ENCODE results near the gene DNAJC5. TPM values are rescaled to one million over a fixed set of nuclear protein-coding genes. Genes with fewer than 3 reads are reported as not detected.

Gene DNAJC5
- total and polyA plus RNA-seq, 2 of the 8 experiments (the other 6 are each of a cell fraction or from before 2014, with no cell fraction given) = 19.2 to 31.2 TPM

- Histone ChIP-seq H2BK120ac (replicated peaks; ENCODE audit: low read depth, low read length) (no peak overlapping the region), H4K5ac (ENCODE audit: insufficient read length, low read depth, low read length) (no peak overlapping the region), H4K20me1 (replicated peaks in 1 of 2; ENCODE audit: control insufficient read depth in 1 of 2, insufficient read depth in 2 of 2, low read length in 2 of 2) (peaks cover 6 to 16% of the 10 kb centered on the region in 2 experiments), H3K27me3 (replicated peaks in 1 of 4; ENCODE audit: control insufficient read depth in 3 of 4, extremely low read depth in 1 of 4, insufficient read depth in 3 of 4, low read length in 3 of 4) (no peaks in the 10 kb centered on the region), H4K91ac (replicated peaks; ENCODE audit: insufficient read length, low read length) (no peak overlapping the region), H3K18ac (ENCODE audit: extremely low read depth, low read length) (no peak overlapping the region), H2BK20ac (ENCODE audit: low read length) (no peak overlapping the region), H2BK5ac (ENCODE audit: low read depth, low read length) (no peak overlapping the region), H2AFZ (ENCODE audit: low read length) (no peak overlapping the region), H2BK15ac (ENCODE audit: low read length) (no peak overlapping the region), H3K36me3 (ENCODE audit: control insufficient read depth in 2 of 4, insufficient read depth in 4 of 4, low read length in 3 of 4) (peaks cover 2 to 28% (median 18%) of the 10 kb centered on the region in 4 experiments; a peak in 6 of 8 replicates), H3K56ac (replicated peaks; ENCODE audit: insufficient read length, low read depth, low read length) (no peak overlapping the region), H3K4me1 (replicated peaks in 1 of 4; ENCODE audit: control insufficient read depth in 3 of 4, insufficient read depth in 4 of 4, low read length in 3 of 4) (no peaks in the 10 kb centered on the region), H3K79me2 (ENCODE audit: control insufficient read depth in 1 of 2, insufficient read depth in 2 of 2, low read length in 2 of 2) (no peaks in the 10 kb centered on the region), H3K23ac (ENCODE audit: insufficient read length) (no peak overlapping the region), H3K79me1 (ENCODE audit: low read depth, low read length) (0 out of 2 replicates have a peak, but pooled peaks cover 2% of the 10 kb centered on the region), H4K8ac (ENCODE audit: extremely low read depth, insufficient read depth, low read length) (no peak overlapping the region), H2AK5ac (ENCODE audit: low read depth, low read length) (no peak overlapping the region), H3K9ac (replicated peaks in 1 of 4; ENCODE audit: extremely low read depth in 1 of 4, low read depth in 3 of 4, low read length in 3 of 4) (peak overlapping the region in 1 of 4 experiments; percentile 13; a peak in 1 of 7 replicates), H2BK12ac (ENCODE audit: low read depth, low read length) (no peak overlapping the region), H3K4me2 (ENCODE audit: insufficient read depth in 1 of 2, low read depth in 2 of 2, low read length in 2 of 2) (no peak overlapping the region), H3K23me2 (ENCODE audit: low read depth, low read length) (no peaks in the 10 kb centered on the region), H3K27ac (ENCODE audit: low read depth, low read length) (no peak overlapping the region), H3K4me3 (ENCODE audit: extremely low read depth in 1 of 4, insufficient read depth in 2 of 4, low read depth in 3 of 4, low read length in 4 of 4) (no peak overlapping the region), H3K14ac (ENCODE audit: insufficient read length) (no peak overlapping the region), H3K4ac (replicated peaks; ENCODE audit: insufficient read length, low read depth, low read length) (no peak overlapping the region), H3K9me3 (ENCODE audit: insufficient read depth in 2 of 2, low read depth in 1 of 2, low read length in 1 of 2) (no peaks in the 10 kb centered on the region)
- TF ChIP-seq JUN (IDR thresholded peaks at IDR 0.05; ENCODE audit: low read depth, low read length) (no peak), FOSL1 (IDR thresholded peaks at IDR 0.05; ENCODE audit: insufficient read depth, low read depth, low read length) (0 out of 2 replicates have a peak, but pooled peaks have one; percentile 47), EGR1 (IDR thresholded peaks at IDR 0.05; ENCODE audit: borderline replicate concordance, low read depth, low read length) (peak; percentile 91), POLR2AphosphoS5 (IDR thresholded peaks at IDR 0.05; ENCODE audit: low read depth, low read length) (no peak)
- ChIA-PET CTCF (ENCODE audit: partially characterized antibody) (interaction anchor here (1.6 to 7.7 kb wide), 7 partner anchors 9 to 48 kb away, joined by 4 to 58 read pairs (median 17); partner anchors contain the start of genes PRPF6 and SAMD10), POLR2A (ENCODE audit: partially characterized antibody) (no interaction called here)
- DNase-seq (ENCODE audit: low read depth in 1 of 2, low spot score in 2 of 2) (no peak), FAIRE-seq (no peak)
- WGBS, 2 experiments (ENCODE audit: extremely low coverage in 1 of 2, insufficient coverage in 1 of 2, insufficient read length in 1 of 2, insufficient replicate concordance in 2 of 2, low coverage in 1 of 2, low lambda C conversion rate in 2 of 2, missing lambda C conversion rate in 1 of 2) = 97% methylated on average over 17 of the region's 17 CpGs; no CpG with 5 or more reads in 1 of the 2 experiments
These were observed 37.8 kb downstream of the DNAJC5 start for GRCh38 chr20:63932606-63933160.

Measured in H1 (cell line).